UCSD-AML1 (cell line): ENCODE results near the gene ZNF319.
"Not testable (repeated sequence)": the region's sequence is repeated elsewhere in the genome, so short reads cannot be mapped to it uniquely, and the experiment has no call there.

ENCODE experiments used
- DNase-seq: peaks from one replicate; lab custom pipeline; 2025; ENCODE audit not compliant: unreplicated experiment; lab: John Stamatoyannopoulos, UW

Gene ZNF319

DNA sequence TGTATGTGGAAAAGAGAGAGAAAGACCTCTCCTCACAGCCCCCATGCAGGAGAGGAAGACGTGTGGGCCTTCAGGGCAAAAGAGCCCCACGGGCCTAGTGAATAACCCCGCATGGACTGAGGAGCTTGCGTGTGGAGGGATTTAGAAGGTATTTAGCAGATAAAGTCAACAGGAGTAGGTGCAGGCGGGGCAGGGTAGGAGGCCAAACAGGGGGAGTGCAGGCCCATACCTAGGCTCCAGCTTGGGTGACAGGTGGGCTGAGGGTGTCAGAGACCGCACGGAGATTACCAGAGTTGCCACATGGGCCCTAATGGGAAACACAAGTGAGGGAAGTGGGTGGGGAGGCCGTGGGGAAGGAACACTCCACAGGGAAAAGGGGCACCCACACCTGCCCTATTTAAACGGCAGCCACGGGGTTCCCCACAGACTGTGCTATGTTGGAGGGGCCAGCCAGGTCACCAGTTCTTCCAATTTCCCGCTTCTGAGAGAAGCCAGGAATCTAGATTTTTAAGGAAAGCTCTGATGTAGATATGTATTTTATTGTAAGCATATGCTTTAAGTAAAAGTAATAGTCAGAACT is 21.4 kb downstream of the ZNF319 start:
- DNase-seq = no peak

DNA sequence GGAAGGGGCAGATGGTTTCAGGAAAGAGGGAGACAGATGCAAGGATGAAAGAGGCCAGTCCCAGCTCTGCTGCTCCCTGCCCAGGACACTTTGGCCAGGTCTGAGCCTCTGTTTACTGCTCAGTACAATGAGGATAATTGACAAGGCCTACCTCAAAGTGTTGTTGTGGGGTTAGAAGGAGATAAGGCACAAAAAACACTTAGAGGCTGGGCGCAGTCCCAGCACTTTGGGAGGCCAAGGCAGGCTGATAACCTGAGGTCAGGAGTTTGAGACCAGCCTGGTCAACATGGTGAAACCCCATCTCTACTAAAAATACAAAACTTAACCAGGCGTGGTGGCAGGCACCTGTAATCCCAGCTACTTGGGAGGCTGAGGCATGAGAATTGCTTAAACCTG is 22.4 kb downstream of the ZNF319 start:
- not testable (repeated sequence) for DNase-seq

DNA sequence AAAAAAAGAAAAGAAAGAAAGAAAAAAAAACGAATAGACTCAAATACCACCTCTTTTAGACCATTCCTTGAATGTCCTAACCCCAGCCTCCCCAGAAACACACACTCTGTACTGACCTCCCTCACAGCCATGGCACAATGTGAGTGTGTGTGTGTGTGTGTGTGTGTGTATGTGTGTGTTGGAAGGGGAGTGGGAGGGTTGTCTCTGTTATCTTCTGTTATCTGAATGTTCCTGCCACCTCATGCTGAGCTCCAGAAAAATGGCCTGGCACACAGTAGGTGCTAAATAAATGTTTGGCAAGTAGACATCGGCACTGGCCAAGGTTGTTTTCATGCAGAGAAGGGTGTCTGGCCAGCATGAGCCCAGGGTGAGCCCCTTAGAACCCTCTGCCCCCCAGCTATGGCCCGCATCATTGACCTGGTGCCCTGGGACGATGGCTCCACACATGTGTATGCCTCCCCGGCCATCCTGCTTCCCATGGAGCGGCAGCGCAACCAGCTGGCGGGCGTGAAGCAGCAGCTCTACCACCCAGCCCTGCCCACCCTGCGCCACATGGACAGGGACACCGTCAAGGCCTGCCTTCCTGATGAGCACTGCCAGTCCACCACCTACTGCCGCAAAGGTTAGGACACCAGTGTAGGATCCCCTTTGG is 22.9 kb downstream of the ZNF319 start:
- DNase-seq = peak; percentile 32

DNA sequence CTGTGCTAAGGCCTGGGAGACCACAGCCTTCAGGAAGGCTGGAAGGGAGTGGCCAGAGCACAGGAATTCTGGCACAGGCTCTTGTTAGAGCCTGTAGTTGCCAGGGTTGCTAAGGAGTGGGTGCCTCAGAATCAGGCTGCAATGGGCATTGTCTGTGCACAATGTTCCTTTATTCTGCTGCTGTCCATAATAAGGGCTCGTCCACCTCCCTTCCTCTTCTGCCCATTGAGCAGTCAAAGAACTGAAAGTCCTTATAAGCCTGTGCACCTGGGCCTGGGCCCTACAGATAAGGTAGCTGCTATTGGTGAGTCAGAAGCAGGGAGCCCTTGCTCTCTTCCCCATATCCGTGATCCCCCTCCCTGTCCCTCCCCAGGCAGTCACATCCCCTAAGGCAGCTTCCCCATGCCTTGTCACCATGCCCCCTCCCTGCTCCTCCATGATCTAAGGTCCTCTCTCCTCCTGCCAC is 24.1 kb downstream of the ZNF319 start:
- no peak for DNase-seq

DNA sequence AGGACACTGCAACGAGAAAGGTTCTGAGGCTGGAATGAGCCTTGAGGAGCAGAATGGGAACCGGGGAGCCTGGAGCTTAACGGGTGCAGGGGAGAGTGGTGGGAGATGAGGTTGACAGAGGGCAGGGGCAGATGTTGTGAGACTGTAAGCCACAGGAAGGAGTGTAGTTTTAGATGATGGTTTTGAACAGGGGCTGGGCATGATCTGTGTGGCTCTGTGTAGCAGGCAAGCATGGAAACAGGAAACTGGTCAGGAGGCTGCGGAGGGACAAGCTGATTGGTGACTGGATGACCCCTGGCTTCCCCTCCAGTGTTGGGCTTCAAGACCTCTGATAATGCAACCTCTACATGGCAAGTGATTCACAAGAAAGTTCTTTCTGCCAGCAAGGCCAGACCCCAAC is 28.2 kb downstream of the ZNF319 start:
- DNase-seq = peak; percentile 48

DNA sequence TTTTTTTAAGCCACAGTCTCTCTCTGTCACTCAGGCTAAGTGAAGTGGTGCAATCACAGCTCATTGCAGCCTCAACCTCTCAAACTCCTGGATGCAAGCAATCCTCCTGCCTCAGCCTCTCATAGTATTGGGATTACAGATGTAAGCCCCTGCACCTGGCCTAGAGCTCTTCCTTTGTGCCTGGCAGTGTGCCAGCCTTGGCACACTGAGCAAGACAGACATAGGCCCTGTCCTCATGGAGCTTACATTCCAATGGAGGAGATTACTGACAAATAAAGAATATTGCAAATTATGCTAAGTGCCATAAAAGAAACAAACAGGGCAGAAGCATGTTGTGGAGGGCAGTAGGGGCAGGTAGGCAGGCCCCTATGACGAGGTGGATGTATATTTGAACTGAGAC is 28.6 kb downstream of the ZNF319 start:
- DNase-seq = no peak

DNA sequence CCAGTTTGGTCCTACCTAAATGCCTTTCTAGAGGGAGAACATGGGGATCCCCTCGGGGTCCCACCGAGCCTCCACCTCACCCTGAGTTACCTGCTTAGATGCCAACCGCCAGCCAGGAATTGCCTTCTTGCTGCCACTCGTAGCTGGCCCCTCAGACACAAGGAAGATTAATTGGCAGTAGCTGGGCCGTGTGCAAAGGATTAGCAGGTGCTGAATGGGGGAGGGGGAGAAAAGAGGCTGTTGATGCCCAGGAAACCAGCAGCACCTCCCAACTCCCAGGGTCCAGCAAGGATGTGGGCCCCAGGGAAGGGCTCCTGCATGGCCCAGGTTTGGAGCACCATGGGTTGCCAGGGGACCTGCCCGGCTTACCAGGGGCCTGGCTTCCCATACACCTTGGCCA is 29.5 kb downstream of the ZNF319 start, which contains the start of gene CNGB1:
CNGB1 (minus strand) TSS at position 159 of the 400 bp plus-strand sequence. CDS start 3,842 bp downstream, outside the sequence.
- DNase-seq = no peak

DNA sequence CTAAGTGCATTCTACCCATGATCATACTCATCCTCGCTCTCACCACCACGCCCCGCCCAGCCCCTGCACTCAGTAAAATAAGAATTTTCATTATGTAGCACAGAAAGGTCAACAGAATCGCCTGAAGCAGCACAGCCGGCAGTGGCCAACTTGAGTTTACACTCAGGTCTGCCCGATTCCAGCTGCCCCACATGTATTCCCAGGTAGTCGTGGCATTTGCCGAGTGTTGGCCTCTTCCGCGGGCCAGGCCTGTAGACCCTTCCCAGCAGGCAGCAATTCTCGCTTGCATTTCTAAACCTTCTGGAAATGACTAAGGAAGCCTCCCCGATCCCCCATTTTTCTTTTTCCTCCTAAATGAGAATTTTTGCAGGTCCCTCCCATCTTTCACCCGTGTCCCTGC is 30.2 kb downstream of the ZNF319 start:
- DNase-seq = no peak

DNA sequence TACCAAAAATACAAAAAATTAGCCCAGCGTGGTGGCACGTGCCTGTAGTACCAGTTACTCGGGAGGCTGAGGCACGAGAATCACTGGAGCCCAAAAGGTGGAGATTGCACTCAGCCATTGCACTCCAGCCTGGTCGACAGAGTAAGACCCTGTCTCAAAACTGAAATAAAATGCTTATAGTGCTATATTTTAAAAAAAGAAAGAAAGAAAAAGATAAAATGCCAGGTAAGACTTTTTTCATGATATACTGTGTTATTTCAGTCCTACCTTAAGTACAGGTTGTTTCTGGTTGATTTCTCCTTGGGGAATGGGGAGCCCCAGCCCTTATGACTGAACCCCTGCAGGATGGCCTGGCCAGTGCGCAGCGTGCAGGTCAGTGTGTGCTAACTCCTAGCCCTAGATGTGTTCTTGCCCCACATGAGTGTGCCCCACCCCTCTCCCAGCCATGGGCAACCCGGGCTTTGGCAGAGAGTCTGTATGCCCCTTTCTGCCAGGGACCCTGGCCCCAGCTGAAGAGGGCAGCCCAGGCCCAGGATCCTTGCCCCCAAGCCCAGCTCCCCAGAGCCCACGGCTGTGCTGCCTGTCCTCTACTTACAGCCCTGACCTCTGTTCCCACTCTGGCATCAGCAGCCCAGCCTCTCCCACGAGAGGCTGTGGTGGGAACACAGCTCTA is 30.9 kb downstream of the ZNF319 start:
- DNase-seq = no peak

DNA sequence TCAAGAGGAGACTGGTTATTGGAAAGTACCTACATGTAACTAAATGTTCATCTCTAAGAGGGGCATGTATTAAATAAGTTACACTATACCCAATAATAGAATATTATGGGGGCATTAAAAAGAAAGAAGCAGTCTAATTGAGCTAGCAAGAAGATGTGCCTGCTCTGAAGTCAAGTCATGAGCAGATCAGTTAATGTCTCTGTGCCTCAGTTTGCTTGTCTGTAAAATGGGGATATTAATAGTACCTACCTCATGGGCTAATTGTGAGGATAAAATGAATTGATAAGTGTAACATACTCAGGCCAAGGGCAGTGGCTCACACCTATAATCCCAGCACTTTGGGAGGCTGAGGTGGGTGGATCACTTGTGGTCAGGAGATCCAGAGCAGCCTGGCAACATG is 32.6 kb downstream of the ZNF319 start:
- no peak for DNase-seq

DNA sequence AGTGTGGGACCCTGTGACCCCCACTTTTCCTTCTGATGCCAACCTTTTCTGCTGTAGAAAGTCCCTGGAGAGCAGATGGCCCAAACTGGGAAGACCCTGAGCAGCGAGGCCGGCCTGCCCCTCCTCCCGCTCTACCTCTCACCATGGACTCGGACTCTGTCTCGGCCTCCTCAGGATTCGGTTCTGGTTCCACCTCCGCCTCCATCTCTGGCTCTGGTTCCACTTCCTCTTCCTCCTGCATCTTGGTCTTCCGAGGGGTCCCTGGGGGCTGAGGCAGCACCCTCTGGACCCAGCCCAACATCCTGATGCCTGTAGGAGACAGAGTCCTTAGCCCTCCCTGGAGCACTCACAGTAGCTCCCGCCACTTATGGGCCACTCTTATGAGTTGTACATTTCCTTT is 33.5 kb downstream of the ZNF319 start:
- DNase-seq = no peak

DNA sequence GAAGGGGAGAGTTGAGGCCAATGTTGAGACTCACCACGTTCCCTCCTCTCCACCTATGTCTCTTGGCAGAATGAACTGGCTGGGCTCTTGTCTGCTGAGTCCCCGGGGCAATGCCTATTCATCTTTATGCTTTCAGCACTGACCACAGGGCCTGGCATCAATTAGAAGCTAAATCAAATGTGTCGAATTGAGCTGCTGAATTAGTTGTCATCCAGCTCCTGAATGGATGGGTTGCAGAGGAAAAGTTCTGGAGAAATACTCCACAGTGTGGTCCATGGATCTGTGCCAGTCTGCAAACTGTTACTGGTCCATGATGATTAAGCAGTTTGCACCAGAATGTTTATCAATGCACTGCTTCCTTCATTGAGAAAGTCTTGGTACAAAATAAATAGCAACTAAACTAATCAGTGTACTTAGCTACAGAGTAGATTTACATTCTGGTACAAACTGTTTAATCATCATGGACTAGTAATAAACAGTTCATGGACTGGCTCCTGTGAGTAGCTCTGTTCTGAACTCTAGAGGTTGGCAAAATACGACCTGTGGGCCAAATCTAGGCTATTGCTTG is 34.2 kb downstream of the ZNF319 start:
- DNase-seq = no peak

DNA sequence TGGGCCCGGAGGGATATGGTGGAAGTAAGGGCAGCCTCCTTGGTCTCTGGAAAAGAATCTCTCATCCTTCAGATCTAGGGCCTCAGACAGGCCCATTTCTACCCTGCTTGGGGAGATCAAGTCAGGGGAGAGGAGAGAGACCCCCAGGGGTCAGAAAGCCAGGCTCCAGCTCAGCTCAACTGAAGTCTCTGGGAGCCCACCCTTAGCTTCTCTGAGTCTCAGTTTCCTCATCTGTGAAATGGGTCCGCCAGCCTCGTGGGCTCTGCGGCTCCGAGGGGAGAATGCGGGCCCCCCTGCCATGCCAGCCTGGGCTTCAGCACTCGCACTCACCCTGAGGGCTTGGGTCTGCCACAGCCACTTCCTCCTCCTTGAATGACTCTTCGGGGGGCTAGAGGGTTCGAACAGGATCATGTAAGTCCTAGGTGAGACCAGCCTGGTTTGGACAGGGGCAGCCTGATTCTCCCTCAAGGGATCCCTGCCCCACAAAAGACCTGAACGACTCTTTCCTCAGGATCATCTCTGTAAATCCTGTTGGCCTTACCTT is 36.2 kb downstream of the ZNF319 start:
- no peak for DNase-seq

DNA sequence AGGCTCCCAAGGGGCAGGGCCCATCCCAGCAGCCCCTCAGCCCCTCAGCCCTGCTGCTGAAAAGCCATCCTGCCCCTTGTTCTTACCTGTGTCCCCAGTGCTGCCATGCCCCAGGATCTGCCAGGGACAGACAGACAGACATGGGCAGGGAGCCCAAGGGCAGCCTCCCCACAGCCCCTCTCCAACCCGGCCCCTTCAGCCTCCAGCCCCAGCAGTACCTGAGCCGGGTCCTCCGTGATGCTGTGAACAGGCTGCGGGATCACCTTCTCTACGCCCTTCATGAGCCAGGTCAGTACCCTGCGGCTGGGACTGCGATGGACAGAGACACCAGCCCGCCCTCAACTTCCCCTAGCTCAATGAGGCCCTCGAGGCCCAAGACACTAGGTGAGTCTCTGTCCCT is 37.7 kb downstream of the ZNF319 start:
- DNase-seq = no peak

DNA sequence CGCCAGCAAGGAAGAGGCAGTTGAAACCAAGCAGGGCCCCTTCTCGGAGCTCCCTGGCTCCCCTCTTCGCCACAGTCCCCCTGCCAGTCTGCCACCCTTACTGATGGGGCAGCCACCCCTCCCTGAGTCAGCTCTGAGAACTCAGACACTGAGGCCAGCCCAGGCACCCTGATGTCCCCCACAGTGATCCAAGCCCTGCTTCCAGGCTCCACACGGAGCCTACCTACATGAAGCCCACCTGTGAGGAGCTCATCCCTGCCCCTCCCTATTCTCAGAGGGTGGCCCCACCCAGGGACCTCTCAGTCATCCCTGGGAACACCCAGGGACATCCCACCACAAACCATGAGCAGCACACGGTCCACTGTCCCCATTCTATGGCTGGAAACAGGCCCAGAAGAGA is 38.4 kb downstream of the ZNF319 start:
- no peak for DNase-seq

DNA sequence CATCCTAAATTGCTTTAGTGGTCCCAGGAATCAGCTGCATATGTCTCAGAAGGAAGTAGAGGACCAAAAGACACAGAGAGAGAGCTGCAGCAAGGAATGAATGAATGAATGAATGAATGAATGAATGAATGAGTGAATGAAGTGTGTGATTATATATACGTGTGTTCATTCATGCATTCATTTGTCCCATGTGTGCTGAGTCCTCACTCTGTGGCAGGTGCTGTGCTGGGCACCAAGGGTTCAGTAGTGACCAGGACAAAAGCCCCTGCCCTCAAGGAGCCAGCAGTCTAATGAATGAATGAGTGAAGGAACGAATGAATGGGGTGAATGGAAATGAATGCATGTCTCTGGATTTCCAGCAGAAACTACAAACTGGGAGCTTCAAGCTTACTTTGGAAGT is 38.9 kb downstream of the ZNF319 start:
- no peak for DNase-seq

DNA sequence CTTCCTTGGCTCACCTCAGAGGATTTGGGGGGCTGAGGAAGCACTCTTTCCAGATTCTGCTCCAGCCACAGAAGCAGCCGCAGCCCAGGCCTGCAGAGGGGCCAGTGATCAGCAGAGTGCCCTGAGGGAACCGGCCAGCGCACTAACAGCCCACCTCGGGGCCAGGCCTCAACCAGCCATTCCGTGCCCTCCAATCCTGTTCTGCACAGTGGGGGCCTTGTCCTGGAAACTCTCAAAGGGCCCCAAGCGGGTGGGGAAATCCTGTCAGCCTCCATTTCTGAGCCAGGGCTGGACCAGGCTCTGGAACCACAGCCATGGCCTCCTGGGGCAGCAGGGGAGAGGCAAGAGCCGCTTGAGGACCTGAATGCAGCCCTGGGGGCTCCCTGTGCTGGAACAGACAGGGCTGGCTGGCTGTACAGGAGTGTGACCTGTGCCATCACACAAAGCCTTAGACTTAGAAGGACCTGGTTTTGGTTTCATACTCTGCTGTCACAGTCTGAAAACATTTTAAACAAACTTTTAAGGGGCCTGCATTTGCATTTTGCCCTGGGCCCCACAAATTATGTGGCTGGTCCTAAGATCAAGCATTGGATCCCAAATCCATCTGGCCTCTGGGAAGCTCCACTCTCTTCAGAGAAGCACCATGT is 39.5 kb downstream of the ZNF319 start:
- no peak for DNase-seq

DNA sequence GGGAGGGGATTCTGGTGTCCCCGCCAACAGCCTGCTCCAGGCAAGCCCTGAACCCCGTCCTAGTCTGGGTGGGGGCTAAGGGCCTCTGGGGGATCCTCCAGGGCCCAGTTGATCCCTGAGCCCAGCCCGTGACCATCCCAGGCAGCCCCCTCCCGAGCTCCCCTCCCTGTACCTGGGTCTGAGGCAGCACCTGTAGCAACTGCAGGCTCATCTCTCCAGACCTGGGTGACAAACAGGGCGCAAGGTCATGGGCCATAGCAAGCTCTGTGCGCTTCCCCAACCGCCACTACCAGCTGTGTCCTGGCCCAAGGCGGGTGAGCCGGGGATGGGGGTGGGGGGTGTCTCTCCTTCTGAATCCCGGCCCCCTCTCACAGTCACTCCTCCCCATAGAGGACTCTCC is 40.2 kb downstream of the ZNF319 start:
- no peak for DNase-seq

DNA sequence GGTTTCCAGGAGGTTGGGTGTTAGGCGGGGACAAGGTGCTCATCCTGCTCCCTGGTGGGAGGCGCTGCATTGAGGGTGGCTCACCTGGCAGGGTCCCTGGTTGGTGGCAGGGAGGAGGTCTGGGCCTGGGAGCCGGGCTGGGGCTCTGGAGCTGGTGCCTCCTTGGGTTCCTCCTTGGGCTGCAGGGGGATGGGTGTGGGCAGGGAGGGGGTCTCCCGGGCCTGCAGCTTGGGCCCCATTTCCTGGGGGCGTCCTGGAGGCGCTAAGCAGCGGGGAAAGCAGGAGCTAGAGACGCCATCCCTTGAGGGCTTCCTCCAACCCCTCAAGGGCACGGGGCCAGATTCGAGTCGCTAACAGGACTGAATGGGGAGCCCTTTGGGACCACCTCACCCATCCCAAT is 40.7 kb downstream of the ZNF319 start:
- no peak for DNase-seq

DNA sequence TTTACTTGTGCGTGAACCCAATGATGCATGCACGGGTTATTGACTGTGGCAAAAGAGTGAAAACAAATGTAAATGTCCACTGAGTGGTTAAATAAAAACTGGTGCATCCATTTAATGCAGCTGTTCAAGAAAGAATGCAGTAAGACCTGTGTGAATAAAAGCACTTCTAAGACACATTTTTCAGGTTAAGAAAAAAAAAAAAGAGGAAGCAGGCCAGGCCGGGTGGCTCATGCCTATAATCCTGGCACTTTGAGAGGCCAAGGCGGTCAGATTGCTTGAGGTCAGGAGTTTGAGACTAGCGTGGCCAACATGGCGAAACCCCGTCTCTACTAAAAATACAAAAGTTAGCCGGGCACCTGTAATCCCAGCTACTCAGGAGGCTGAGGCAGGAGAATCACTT is 41.4 kb downstream of the ZNF319 start:
- DNase-seq = no peak

DNA sequence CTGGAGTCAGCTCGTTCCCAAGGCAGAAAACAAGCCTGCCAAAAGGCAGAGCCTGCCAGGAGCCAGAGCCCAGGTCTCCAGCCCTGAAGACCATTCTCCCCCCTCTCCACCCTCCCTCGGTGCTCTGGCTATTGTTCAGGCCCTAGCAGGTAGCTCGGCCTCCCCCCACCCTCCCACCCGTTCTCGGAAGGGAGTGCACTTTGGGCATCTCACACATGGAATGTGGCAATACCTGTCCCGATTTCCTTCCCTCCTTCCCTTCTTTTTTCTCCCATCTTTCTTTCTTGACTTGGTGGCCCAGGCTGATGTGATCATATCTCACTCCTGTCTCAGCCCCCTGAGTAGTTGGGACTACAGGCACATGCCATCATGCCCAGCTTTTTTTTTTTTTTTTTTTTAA is 41.9 kb downstream of the ZNF319 start:
- no peak for DNase-seq
